Activated CD4-positive, alpha-beta T cell treated with anti-CD3 and anti-CD28 coated beads for 48 hours (primary cell): ENCODE data around the gene ADARB1.
A peak's percentile ranks its signal among the peaks of the same experiment; 100 is the strongest.

Experiments used
- DNase-seq: peaks from one replicate; pipeline ENCODE4 v3.0.0-alpha.2; 2020

ADARB1 gene

GRCh38 chr21:45211661-45212060 is 137.3 kb downstream of the ADARB1 start:
- no peak for DNase-seq

- DNase-seq, result no peak
Measured at GRCh38 chr21:45213392-45213791, 139.0 kb downstream of the ADARB1 start.

- no peak for DNase-seq
Measured at GRCh38 chr21:45215213-45215612, 140.8 kb downstream of the ADARB1 start.

GRCh38 chr21:45217010-45217409 is 142.6 kb downstream of the ADARB1 start:
- DNase-seq, result no peak

- no peak for DNase-seq
Measured at GRCh38 chr21:45219517-45219916, 145.1 kb downstream of the ADARB1 start.

GRCh38 chr21:45220071-45220481 is 145.7 kb downstream of the ADARB1 start:
- DNase-seq, result no peak

GRCh38 chr21:45220714-45221490 is 146.5 kb downstream of the ADARB1 start:
- DNase-seq, result no peak

GRCh38 chr21:45222001-45222400 is 147.6 kb downstream of the ADARB1 start:
- DNase-seq, result no peak

- no peak for DNase-seq
Measured at GRCh38 chr21:45223236-45224185, 149.1 kb downstream of the ADARB1 start.

- DNase-seq, result peak; percentile 34
Measured at GRCh38 chr21:45224189-45224938, 150.0 kb downstream of the ADARB1 start.

- no peak for DNase-seq
Measured at GRCh38 chr21:45225041-45225740, 150.8 kb downstream of the ADARB1 start.

- DNase-seq, result no peak
Measured at GRCh38 chr21:45225741-45226327, 151.5 kb downstream of the ADARB1 start.

- peak; percentile 35 for DNase-seq
Measured at GRCh38 chr21:45226540-45227326, 152.4 kb downstream of the ADARB1 start.

- DNase-seq, result no peak
Measured at GRCh38 chr21:45227735-45228134, 153.4 kb downstream of the ADARB1 start.

- DNase-seq, result peak; percentile 88
Measured at GRCh38 chr21:45228171-45228641, 153.8 kb downstream of the ADARB1 start.

GRCh38 chr21:45228656-45229240 is 154.4 kb downstream of the ADARB1 start:
- DNase-seq, result no peak

- DNase-seq, result no peak
Measured at GRCh38 chr21:45231705-45232104, 157.3 kb downstream of the ADARB1 start.

- DNase-seq, result no peak
Measured at GRCh38 chr21:45234127-45234526, 159.7 kb downstream of the ADARB1 start.

- DNase-seq, result no peak
Measured at GRCh38 chr21:45234965-45235364, 160.6 kb downstream of the ADARB1 start.

GRCh38 chr21:45235488-45235887 is 161.1 kb downstream of the ADARB1 start:
- DNase-seq, result no peak

- DNase-seq, result no peak
Measured at GRCh38 chr21:45236481-45236880, 162.1 kb downstream of the ADARB1 start.
